GM12878 (cell line): ENCODE data around the gene ACTBL2. TPM values are rescaled to one million over a fixed set of nuclear protein-coding genes. Genes with fewer than 3 reads are reported as not detected.

Experiments used
- ATAC-seq: fragments of 200-7000 bp; cut with Tn5 transposase; 3 replicates; pipeline ENCODE4 v1.9.1; 2020; ENCODE audit warnings: mild to moderate bottlenecking, moderate library complexity
- BruUV-seq: library from RNA; stranded (reverse); fragments of 400-500 nt; replicated peaks from 2 replicates; lab custom pipeline; 2021; lab: Mats Ljungman, UMichigan
- CTCF ChIA-PET: fragments of 300-600 bp; sonication (Branson Sonifier 250); formaldehyde crosslinking; extraction: SDS; loops from one replicate; lab custom pipeline; 2021; ENCODE audit warnings: inconsistent platforms; lab: Yijun Ruan, JAX
- POLR2A ChIA-PET: fragments of 350-600 bp; formaldehyde crosslinking; extraction: SDS; loops from one replicate; lab custom pipeline; 2021; ENCODE audit warnings: inconsistent platforms; lab: Charles Lee
- RAD21 ChIA-PET: fragments of 300-600 bp; sonication (Branson Sonifier 250); formaldehyde crosslinking; loops from one replicate; lab custom pipeline; 2023; ENCODE audit warnings: antibody characterized with exemption; ENCODE audit not compliant: unreplicated experiment; lab: Charles Lee
- SMC1A ChIA-PET: fragments of 300-600 bp; sonication (Branson Sonifier 250); formaldehyde crosslinking; loops from one replicate; lab custom pipeline; 2023; ENCODE audit not compliant: unreplicated experiment, uncharacterized antibody; lab: Charles Lee
- DNase-seq: peaks from one replicate; pipeline ENCODE4 v3.0.0-alpha.2; 2011; ENCODE audit warnings: low read depth, low spot score
- FAIRE-seq: peaks from 3 replicates; lab custom pipeline; 2011; peaks lifted over from hg19 to GRCh38; lab: Jason Lieb, UNC
- H2AFZ ChIP-seq: 2 replicates; pipeline ENCODE4 v1.6.0; 2011; ENCODE audit warnings: low read depth, low read length, control low read depth; ENCODE audit not compliant: control insufficient read depth
- H3K27ac ChIP-seq: 2 replicates; pipeline ENCODE4 v1.5.1; 2011; ENCODE audit warnings: control low read depth; ENCODE audit not compliant: control insufficient read depth, insufficient read depth
- H3K27me3 ChIP-seq, 2 experiments: replicated peaks in 1 of 2; 2 replicates each; pipeline versions ENCODE4 v1.6.0 to v1.6.1; 2011; ENCODE audit warnings: low read length in 1 of 2; ENCODE audit not compliant: control insufficient read depth in 2 of 2, insufficient read depth in 2 of 2
- H3K36me3 ChIP-seq, 2 experiments: 2 replicates each; pipeline ENCODE4 v1.5.1; 2011; ENCODE audit warnings: low read length in 1 of 2; ENCODE audit not compliant: control insufficient read depth in 2 of 2, insufficient read depth in 2 of 2
- H3K4me1 ChIP-seq: 2 replicates; pipeline ENCODE4 v1.6.1; 2011; ENCODE audit warnings: mild to moderate bottlenecking, low read length, moderate library complexity, mixed read lengths; ENCODE audit not compliant: control insufficient read depth, insufficient read depth
- H3K4me2 ChIP-seq: 2 replicates; pipeline ENCODE4 v1.6.0; 2011; ENCODE audit warnings: control low read depth; ENCODE audit not compliant: control insufficient read depth, insufficient read depth
- H3K4me3 ChIP-seq: fragments of 200-600 bp; sonication (generic); 2 replicates; pipeline ENCODE4 v1.5.1; 2016
- H3K79me2 ChIP-seq: 2 replicates; pipeline ENCODE4 v1.6.0; 2011; ENCODE audit warnings: low read length; ENCODE audit not compliant: control insufficient read depth, insufficient read depth
- H3K9ac ChIP-seq: 2 replicates; pipeline ENCODE4 v1.8.0; 2011; ENCODE audit warnings: low read length, control low read depth, mixed read lengths; ENCODE audit not compliant: control insufficient read depth, insufficient read depth
- H3K9me3 ChIP-seq: replicated peaks from 3 replicates; pipeline ENCODE4 v1.5.1; 2011; ENCODE audit warnings: mild to moderate bottlenecking, low read length; ENCODE audit not compliant: control insufficient read depth, insufficient read depth
- H4K20me1 ChIP-seq: 2 replicates; pipeline ENCODE4 v1.6.0; 2011; ENCODE audit not compliant: control insufficient read depth, insufficient read depth
- ATF3 ChIP-seq: IDR thresholded peaks from 2 replicates; pipeline ENCODE4 v1.6.1; 2011; ENCODE audit warnings: low read depth, mild to moderate bottlenecking, low read length, moderate library complexity, borderline replicate concordance; ENCODE audit errors: extremely low read depth
- ESRRA ChIP-seq: IDR thresholded peaks from 2 replicates; pipeline ENCODE4 v1.6.1; 2012; ENCODE audit warnings: mild to moderate bottlenecking, low read length, improper control_type of control experiment
- HDAC6 ChIP-seq: fragments of 200-600 bp; sonication (generic); IDR thresholded peaks from one replicate; pipeline ENCODE4 v1.8.0; 2017; ENCODE audit warnings: antibody characterized with exemption; ENCODE audit not compliant: unreplicated experiment
- LARP7 ChIP-seq: fragments of 450-650 bp; IDR thresholded peaks from 2 replicates; pipeline ENCODE4 v1.6.1; 2017; ENCODE audit warnings: mild to moderate bottlenecking
- MAX ChIP-seq: IDR thresholded peaks from 2 replicates; pipeline ENCODE4 v1.6.1; 2012; ENCODE audit warnings: low read depth, low read length, improper control_type of control experiment
- RFX5 ChIP-seq: IDR thresholded peaks from 2 replicates; pipeline ENCODE4 v1.6.1; 2011; ENCODE audit warnings: low read depth, low read length, improper control_type of control experiment
- SKIL ChIP-seq: fragments of 450-650 bp; IDR thresholded peaks from 2 replicates; pipeline ENCODE4 v1.6.1; 2017; ENCODE audit warnings: mild to moderate bottlenecking, low read depth, inconsistent platforms; ENCODE audit not compliant: poor library complexity, severe bottlenecking
- SMAD1 ChIP-seq: fragments of 450-650 bp; IDR thresholded peaks from 2 replicates; pipeline ENCODE4 v1.6.1; 2018; ENCODE audit warnings: mild to moderate bottlenecking, low read depth; ENCODE audit not compliant: partially characterized antibody
- TCF3 ChIP-seq: IDR thresholded peaks from 2 replicates; pipeline ENCODE4 v1.6.1; 2012; ENCODE audit warnings: low read depth, mild to moderate bottlenecking, low read length, borderline replicate concordance; ENCODE audit not compliant: insufficient read depth
- USF2 ChIP-seq: IDR thresholded peaks from 2 replicates; pipeline ENCODE4 v1.6.1; 2011; ENCODE audit warnings: low read depth, low read length, improper control_type of control experiment, borderline replicate concordance
- in situ Hi-C: fragments of 300-500 bp; cut with MboI; formaldehyde crosslinking; loops from 9 replicates; pipeline ENCODE4 v1.14.3; 2018; ENCODE audit warnings: mixed read lengths
- intact Hi-C: fragments of 100-400 bp; cut with micrococcal nuclease; formaldehyde crosslinking; loops from one replicate; pipeline ENCODE4 v1.14.2; 2022; ENCODE audit not compliant: unreplicated experiment
- polyA plus RNA-seq, 11 experiments: library from polyadenylated mRNA; depleted of rRNA in 4 of 11; unstranded in 6 of 11; stranded (reverse) in 5 of 11; fragments of >200 nt; fragmentation: Nextera tagmentation in 4 of 11; fragmentation: Illumina TruSeq in 1 of 11; extraction: Ambion mirVana in 4 of 11; extraction: Trizol in 1 of 11; gene quantifications; 1 replicate in 1 of 11; 2 replicates in 10 of 11; pipeline versions ENCODE4 v1.2.1 to v1.2.3, GENCODE V29; 2011 to 2016; ENCODE audit warnings: inconsistent platforms in 2 of 11, missing spikeins in 2 of 11, low read depth in 1 of 11
- total RNA-seq, 4 experiments: library from RNA; depleted of rRNA in 3 of 4; stranded (reverse); fragments of >200 nt in 3 of 4; fragmentation: Illumina TruSeq in 1 of 4; extraction: Trizol in 1 of 4; gene quantifications; 2 replicates each; pipeline versions ENCODE4 v1.2.1 to v1.2.3, GENCODE V29; 2013 to 2021

Gene ACTBL2
- total and polyA plus RNA-seq, 10 of the 15 experiments (the other 5 are each of a cell fraction or from before 2014, with no cell fraction given) = 0.04 to 0.06 (median 0.04) TPM; not detected in 7

GRCh38 chr5:57476601-57477056 is 6.0 kb downstream of the ACTBL2 start:
- H3K4me1 ChIP-seq = no peaks in the 10 kb centered on the region
- H3K27me3 ChIP-seq = no peaks in the 10 kb centered on the region
- no peaks in the 10 kb centered on the region for H4K20me1 ChIP-seq
- RAD21 ChIA-PET = no interaction called here
- no peaks in the 10 kb centered on the region for H3K9me3 ChIP-seq
- no peak for DNase-seq
- POLR2A ChIA-PET = no interaction called here
- SMC1A ChIA-PET = interaction anchor here (1.3 to 1.4 kb wide), 2 partner anchors 23 to 138 kb away, joined by 3 read pairs; no protein-coding TSS in a partner anchor
- no TSS peak for BruUV-seq
- CTCF ChIA-PET = no interaction called here
- TF ChIP-seq SMAD1 (no peak), SKIL (no peak), ATF3 (no peak), LARP7 (no peak), RFX5 (no peak), ESRRA (no peak), MAX (no peak), HDAC6 (no peak), USF2 (no peak), TCF3 (no peak)
- no peak overlapping the region for H3K9ac ChIP-seq
- no peak for FAIRE-seq
- H3K79me2 ChIP-seq = no peaks in the 10 kb centered on the region
- no peak overlapping the region for H3K4me2 ChIP-seq
- intact Hi-C loops (no loop called here), in situ Hi-C loops (no loop called here)
- no peak overlapping the region for H3K4me3 ChIP-seq
- H3K27ac ChIP-seq = no peak overlapping the region
- H2AFZ ChIP-seq = no peak overlapping the region
- H3K36me3 ChIP-seq = no peaks in the 10 kb centered on the region
- no peak for ATAC-seq
